Measurements from ENCODE around the gene ISX.

GRCh38 chr22:35064664-35065063 is 1.3 kb upstream of the ISX start:
- TF ChIP-seq ESRRA (IDR thresholded peaks at IDR 0.05; ENCODE audit: low read length) (no peak), EZH2 (IDR thresholded peaks at IDR 0.05; ENCODE audit: borderline replicate concordance, control insufficient read depth, low read depth, low read length) (no peak), CTCF (IDR thresholded peaks at IDR 0.05 in 2 of 3, conservative IDR thresholded peaks at IDR 0.05 in 1 of 3; ENCODE audit: control insufficient read depth in 2 of 3, extremely low read depth in 1 of 3, insufficient read depth in 1 of 3, low read depth in 3 of 3, low read length in 3 of 3) (no peak), REST (IDR thresholded peaks at IDR 0.05; ENCODE audit: low read depth, low read length) (no peak)

All from GM12878 (cell line).